T-helper 1 cell treated with Interleukin-12 subunit alpha and Interleukin-12 subunit beta and Interleukin-4 antibody, amounts not matched to agents 30 ng/mL and 1 ng/mL, for 36 hours (primary cell): ENCODE results near the gene KAZN. TPM values are rescaled to one million over a fixed set of nuclear protein-coding genes. Genes with fewer than 3 reads are reported as not detected.

ENCODE experiments used
- intact Hi-C: fragments of 100-400 bp; cut with micrococcal nuclease; formaldehyde crosslinking; loops from one replicate; pipeline ENCODE4 v1.15.1; 2024
- total RNA-seq: library from RNA; stranded (reverse); gene quantifications from 2 replicates; pipeline ENCODE4 v1.2.3, GENCODE V29; 2022

The KAZN gene
- total RNA-seq, 1 donor from 2014 or later, result 0.20 TPM

GRCh38 chr1:14926229-14926628 lies 327.7 kb downstream of the KAZN start:
- intact Hi-C loops, result no loop called here

- intact Hi-C loops, result no loop called here
Observed at GRCh38 chr1:14926818-14927575, 328.5 kb downstream of the KAZN start.

- intact Hi-C loops, result no loop called here
Observed at GRCh38 chr1:14928412-14928811, 329.9 kb downstream of the KAZN start.

GRCh38 chr1:14928886-14929546 lies 330.5 kb downstream of the KAZN start:
- intact Hi-C loops, result no loop called here

- intact Hi-C loops, result no loop called here
Observed at GRCh38 chr1:14929547-14930246, 331.2 kb downstream of the KAZN start.

GRCh38 chr1:14930247-14930965 lies 331.9 kb downstream of the KAZN start:
- intact Hi-C loops, result no loop called here

GRCh38 chr1:14932034-14932638 lies 333.7 kb downstream of the KAZN start:
- intact Hi-C loops, result no loop called here

- intact Hi-C loops, result no loop called here
Observed at GRCh38 chr1:14934867-14935266, 336.4 kb downstream of the KAZN start.

GRCh38 chr1:14936815-14937214 lies 338.3 kb downstream of the KAZN start:
- intact Hi-C loops, result no loop called here

GRCh38 chr1:14937288-14937949 lies 338.9 kb downstream of the KAZN start:
- intact Hi-C loops, result no loop called here

- intact Hi-C loops, result no loop called here
Observed at GRCh38 chr1:14939527-14940284, 341.2 kb downstream of the KAZN start.

GRCh38 chr1:14940285-14940870 lies 341.9 kb downstream of the KAZN start:
- intact Hi-C loops, result no loop called here

GRCh38 chr1:14941864-14942263 lies 343.4 kb downstream of the KAZN start:
- intact Hi-C loops, result no loop called here

GRCh38 chr1:14944471-14944985 lies 346.0 kb downstream of the KAZN start:
- intact Hi-C loops, result no loop called here

- intact Hi-C loops, result no loop called here
Observed at GRCh38 chr1:14945132-14946010, 346.9 kb downstream of the KAZN start.

- intact Hi-C loops, result no loop called here
Observed at GRCh38 chr1:14946011-14946359, 347.5 kb downstream of the KAZN start.

- intact Hi-C loops, result no loop called here
Observed at GRCh38 chr1:14946684-14947238, 348.3 kb downstream of the KAZN start.

GRCh38 chr1:14947421-14947820 lies 348.9 kb downstream of the KAZN start:
- intact Hi-C loops, result no loop called here
